A549 (cell line): ENCODE data around the gene EGFL8.

Experiments
- EHMT2 ChIP-seq: fragments of 200-600 bp; sonication (generic); IDR thresholded peaks from 2 replicates; pipeline ENCODE4 v1.6.1; 2016; ENCODE audit warnings: antibody characterized with exemption, low read depth, mild to moderate bottlenecking, moderate library complexity
- KDM1A ChIP-seq: fragments of 200-600 bp; sonication (generic); IDR thresholded peaks from 2 replicates; pipeline ENCODE4 v1.6.1; 2016; ENCODE audit warnings: low read depth, mild to moderate bottlenecking
- NFE2L2 ChIP-seq: fragments of 150-350 bp; conservative IDR thresholded peaks from 2 replicates; pipeline ENCODE4 v1.6.1; 2014; ENCODE audit warnings: low read length
- RAD21 ChIP-seq, 2 experiments: fragments of >200 bp in 1 of 2; sonication (Bioruptor Twin) in 1 of 2; formaldehyde crosslinking in 1 of 2; IDR thresholded peaks in 1 of 2; conservative IDR thresholded peaks in 1 of 2; 2 replicates in 1 of 2; 3 replicates in 1 of 2; pipeline ENCODE4 v1.6.1; 2012 to 2018; ENCODE audit warnings: inconsistent platforms in 1 of 2
- SMC3 ChIP-seq: fragments of >200 bp; sonication (Bioruptor Twin); formaldehyde crosslinking; IDR thresholded peaks from 3 replicates; pipeline ENCODE4 v1.6.1; 2018; ENCODE audit warnings: inconsistent platforms
- TF ChIP-seq, protein P1 (sequence below): fragments of >200 bp; sonication (Bioruptor Twin); formaldehyde crosslinking; IDR thresholded peaks from 3 replicates; pipeline ENCODE4 v1.5.1; 2016

DNA sequence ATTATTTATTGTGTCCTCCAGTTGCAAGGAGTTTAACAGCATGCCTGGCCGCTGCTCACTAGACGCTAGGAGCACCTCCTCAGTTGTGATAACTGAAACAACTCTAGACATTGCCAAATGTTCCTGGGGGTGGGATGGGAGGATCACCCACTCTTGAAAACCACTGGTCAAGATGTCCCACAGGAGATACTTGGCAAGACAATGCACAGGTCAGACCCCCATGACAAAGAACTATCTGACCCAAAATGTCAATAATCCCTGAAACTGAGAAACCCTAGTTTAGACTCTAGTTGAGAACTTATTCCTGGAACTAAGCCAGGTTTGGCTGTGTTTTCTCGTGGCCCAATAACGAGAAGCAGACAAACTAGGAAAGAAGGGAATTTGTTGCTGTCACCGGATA is 24.8 kb upstream of the EGFL8 start:
- TF ChIP-seq SMC3 (no peak), EHMT2 (no peak), RAD21 (conservative IDR thresholded peaks at IDR 0.05 in 1 of 2, IDR thresholded peaks at IDR 0.05 in 1 of 2) (no peak), KDM1A (no peak), NFE2L2 (no peak)
- TF ChIP-seq, protein P1, sequence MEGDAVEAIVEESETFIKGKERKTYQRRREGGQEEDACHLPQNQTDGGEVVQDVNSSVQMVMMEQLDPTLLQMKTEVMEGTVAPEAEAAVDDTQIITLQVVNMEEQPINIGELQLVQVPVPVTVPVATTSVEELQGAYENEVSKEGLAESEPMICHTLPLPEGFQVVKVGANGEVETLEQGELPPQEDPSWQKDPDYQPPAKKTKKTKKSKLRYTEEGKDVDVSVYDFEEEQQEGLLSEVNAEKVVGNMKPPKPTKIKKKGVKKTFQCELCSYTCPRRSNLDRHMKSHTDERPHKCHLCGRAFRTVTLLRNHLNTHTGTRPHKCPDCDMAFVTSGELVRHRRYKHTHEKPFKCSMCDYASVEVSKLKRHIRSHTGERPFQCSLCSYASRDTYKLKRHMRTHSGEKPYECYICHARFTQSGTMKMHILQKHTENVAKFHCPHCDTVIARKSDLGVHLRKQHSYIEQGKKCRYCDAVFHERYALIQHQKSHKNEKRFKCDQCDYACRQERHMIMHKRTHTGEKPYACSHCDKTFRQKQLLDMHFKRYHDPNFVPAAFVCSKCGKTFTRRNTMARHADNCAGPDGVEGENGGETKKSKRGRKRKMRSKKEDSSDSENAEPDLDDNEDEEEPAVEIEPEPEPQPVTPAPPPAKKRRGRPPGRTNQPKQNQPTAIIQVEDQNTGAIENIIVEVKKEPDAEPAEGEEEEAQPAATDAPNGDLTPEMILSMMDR, result no peak
